Measurements from ENCODE around the gene HADHA. TPM values are rescaled to one million over a fixed set of nuclear protein-coding genes. Genes with fewer than 3 reads are reported as not detected.

Gene HADHA
- total RNA-seq, 1 experiment from 2014 or later, result 112 TPM

GRCh38 chr2:26229595-26229994 lies 14.8 kb downstream of the HADHA start:
- Histone ChIP-seq H3K79me1 (ENCODE audit: insufficient read depth, low read depth, low read length, poor library complexity, severe bottlenecking) (no peaks in the 10 kb centered on the region), H3K9ac (ENCODE audit: extremely low read depth, insufficient read length, low read length) (no peak overlapping the region), H3K9me3 (ENCODE audit: control insufficient read depth, low read depth, low read length) (no peaks in the 10 kb centered on the region), H2AK5ac (ENCODE audit: insufficient read length, low read length) (no peak overlapping the region), H2BK120ac (ENCODE audit: low read depth, low read length, poor library complexity, severe bottlenecking) (no peak overlapping the region), H3K18ac (ENCODE audit: insufficient read length, low read depth, low read length) (no peak overlapping the region), H3K27ac (ENCODE audit: insufficient read length, low read depth, low read length) (no peak overlapping the region), H4K5ac (ENCODE audit: insufficient read length, low read depth, low read length) (no peak overlapping the region), H3K4me1 (ENCODE audit: insufficient read depth, low read length) (no peaks in the 10 kb centered on the region), H3K23ac (ENCODE audit: insufficient read length, low read depth, low read length) (no peak overlapping the region), H2BK15ac (ENCODE audit: low read depth, low read length) (no peak overlapping the region), H3K56ac (ENCODE audit: insufficient read length, low read depth, low read length) (no peak overlapping the region), H3T11ph (ENCODE audit: low read length) (no peak overlapping the region), H3K4ac (ENCODE audit: low read depth, low read length) (no peak overlapping the region), H2AFZ (ENCODE audit: low read length) (no peak overlapping the region), H4K91ac (ENCODE audit: insufficient read length, low read depth, low read length) (no peak overlapping the region), H3K79me2 (ENCODE audit: insufficient read depth, low read length) (no peaks in the 10 kb centered on the region), H3K23me2 (ENCODE audit: insufficient read length, low read depth, low read length, poor library complexity, severe bottlenecking) (no peaks in the 10 kb centered on the region), H2BK5ac (ENCODE audit: insufficient read length, low read length) (no peak overlapping the region), H3K4me2 (ENCODE audit: insufficient read depth, insufficient read length, low read length) (no peak overlapping the region), H4K8ac (replicated peaks; ENCODE audit: insufficient read length, low read depth, low read length) (no peak overlapping the region), H3K14ac (ENCODE audit: insufficient read depth, low read length) (no peak overlapping the region), H3K27me3 (ENCODE audit: insufficient read depth, low read length) (no peaks in the 10 kb centered on the region), H4K20me1 (ENCODE audit: control insufficient read depth, insufficient read depth, insufficient read length) (no peaks in the 10 kb centered on the region), H2BK20ac (ENCODE audit: low read depth, low read length, poor library complexity, severe bottlenecking) (no peak overlapping the region), H2BK12ac (ENCODE audit: insufficient read length, low read depth, low read length) (no peak overlapping the region)
- Mint-ChIP-seq H3K27ac (no peak overlapping the region), H3K27me3 (ENCODE audit: low read depth) (no peaks in the 10 kb centered on the region), H3K36me3 (ENCODE audit: insufficient read depth in 1 of 3, low read depth in 3 of 3) (peaks cover 57 to 79% (median 71%) of the 10 kb centered on the region in 3 experiments), H3K4me3 (no peak overlapping the region), H3K9me3 (peaks cover 2 to 9% of the 10 kb centered on the region in 2 experiments; a peak in 4 of 5 replicates), H3K4me1 (no peaks in the 10 kb centered on the region)
- no peak for DNase-seq
- TF ChIP-seq CTCF (conservative IDR thresholded peaks at IDR 0.05), result no peak
- no CpG with 5 or more reads among the region's 3 CpGs for WGBS (ENCODE audit: extremely low coverage, insufficient read length, low lambda C conversion rate)

Data from H9 (cell line).